Ramos (cell line): ENCODE results near the gene HSF2BP.
"Not testable (repeated sequence)": the region's sequence is repeated elsewhere in the genome, so short reads cannot be mapped to it uniquely, and the experiment has no call there.

Source experiments
- in situ Hi-C: fragments of 300-500 bp; cut with MboI; formaldehyde crosslinking; loops from one replicate; pipeline ENCODE4 v1.14.3; 2022; ENCODE audit warnings: low sequenced_read_pairs; ENCODE audit not compliant: unreplicated experiment

The HSF2BP gene

DNA sequence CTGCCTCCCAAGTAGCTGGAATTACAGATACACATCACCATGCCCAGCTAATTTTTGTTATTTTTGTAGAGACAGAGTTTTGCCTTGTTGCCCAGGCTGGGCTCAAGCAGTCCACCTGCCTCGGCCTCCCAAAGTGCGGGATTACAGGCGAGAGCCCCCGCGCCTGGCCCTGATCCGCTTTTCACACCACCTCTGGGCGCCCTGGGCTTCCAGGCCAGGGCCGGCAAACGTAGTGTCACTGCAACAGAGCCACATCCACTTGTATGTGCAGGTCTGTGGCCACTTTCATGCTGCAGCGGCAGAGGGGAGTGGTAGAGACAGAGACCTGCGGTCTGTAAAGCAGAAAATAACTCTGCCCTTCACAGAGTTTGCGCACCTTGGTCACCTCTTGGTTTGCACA is 29.6 kb upstream of the HSF2BP start:
- in situ Hi-C loops = no loop called here

DNA sequence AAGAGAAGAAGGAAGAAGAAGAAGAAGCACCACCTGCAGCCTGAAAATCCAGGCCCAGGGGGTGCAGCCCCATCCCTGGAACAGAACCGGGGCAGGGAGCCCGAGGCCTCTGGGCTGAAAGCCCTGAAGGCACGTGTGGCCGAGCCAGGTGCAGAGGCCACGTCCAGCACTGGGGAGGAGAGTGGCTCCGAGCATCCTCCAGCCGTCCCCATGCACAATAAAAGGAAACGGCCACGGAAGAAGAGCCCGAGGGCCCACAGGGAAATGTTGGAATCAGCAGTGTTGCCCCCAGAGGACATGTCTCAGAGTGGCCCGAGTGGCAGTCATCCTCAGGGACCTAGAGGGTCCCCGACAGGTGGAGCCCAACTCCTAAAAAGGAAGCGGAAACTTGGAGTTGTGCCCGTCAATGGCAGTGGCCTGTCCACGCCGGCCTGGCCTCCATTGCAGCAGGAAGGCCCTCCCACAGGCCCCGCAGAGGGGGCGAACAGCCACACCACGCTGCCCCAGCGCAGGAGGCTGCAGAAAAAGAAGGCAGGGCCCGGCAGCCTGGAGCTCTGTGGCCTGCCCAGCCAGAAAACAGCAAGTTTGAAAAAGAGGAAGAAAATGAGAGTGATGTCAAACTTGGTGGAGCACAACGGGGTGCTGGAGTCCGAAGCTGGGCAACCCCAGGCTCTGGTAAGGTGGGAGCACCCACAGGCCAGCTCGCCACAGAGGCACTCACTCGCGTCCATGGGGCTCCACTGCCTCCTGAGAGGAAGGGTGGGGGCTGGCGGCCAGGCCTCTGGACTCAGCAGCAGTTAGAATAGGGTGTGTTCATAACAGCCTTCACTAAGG is 28.5 kb upstream of the HSF2BP start:
- in situ Hi-C loops = no loop called here

- in situ Hi-C loops = no loop called here
These were observed 27.7 kb upstream of the HSF2BP start for GRCh38 chr21:43686811-43687565.

- in situ Hi-C loops = no loop called here
These were observed 25.1 kb upstream of the HSF2BP start for GRCh38 chr21:43684424-43684823.

DNA sequence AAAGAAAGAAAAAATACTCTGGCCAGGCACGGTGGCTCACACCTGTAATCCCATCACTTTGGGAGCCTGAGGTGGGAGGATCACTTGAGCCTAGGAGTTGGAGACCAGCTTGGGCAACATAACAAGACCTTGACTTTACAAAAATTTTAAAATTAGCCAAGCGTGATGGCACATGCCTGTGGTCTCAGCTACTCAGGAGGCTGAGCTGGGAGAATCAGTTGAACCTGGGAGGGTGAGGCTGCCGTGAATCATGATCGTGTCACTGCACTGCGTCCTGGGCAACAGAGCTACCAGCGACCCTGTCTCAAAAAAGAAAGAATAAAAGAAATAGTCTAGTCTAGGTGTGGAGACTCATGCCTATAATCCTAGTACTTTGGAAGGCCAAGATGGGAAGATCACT is 22.4 kb upstream of the HSF2BP start:
- in situ Hi-C loops = no loop called here

DNA sequence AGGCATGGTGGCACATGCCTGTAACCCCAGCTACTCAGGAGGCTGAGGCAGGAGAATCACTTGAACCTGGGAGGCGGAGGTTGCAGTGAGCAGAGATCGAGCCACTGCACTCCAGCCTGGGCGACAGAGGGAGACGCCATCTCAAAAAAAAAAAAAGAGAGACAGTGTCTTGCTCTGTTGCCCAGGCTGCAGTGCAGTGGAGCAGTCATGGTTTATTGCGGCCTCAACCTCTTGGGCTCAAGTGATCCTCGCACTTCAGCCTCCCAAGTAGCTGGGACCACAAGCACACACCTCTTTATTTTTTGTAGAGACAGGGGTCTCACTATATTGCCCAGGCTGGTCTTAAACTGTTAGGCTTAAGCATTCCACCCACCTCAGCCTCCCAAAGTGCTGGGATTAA is 21.1 kb upstream of the HSF2BP start:
- in situ Hi-C loops = not testable (repeated sequence)

GRCh38 chr21:43679951-43680350 is 20.7 kb upstream of the HSF2BP start:
- in situ Hi-C loops = no loop called here

DNA sequence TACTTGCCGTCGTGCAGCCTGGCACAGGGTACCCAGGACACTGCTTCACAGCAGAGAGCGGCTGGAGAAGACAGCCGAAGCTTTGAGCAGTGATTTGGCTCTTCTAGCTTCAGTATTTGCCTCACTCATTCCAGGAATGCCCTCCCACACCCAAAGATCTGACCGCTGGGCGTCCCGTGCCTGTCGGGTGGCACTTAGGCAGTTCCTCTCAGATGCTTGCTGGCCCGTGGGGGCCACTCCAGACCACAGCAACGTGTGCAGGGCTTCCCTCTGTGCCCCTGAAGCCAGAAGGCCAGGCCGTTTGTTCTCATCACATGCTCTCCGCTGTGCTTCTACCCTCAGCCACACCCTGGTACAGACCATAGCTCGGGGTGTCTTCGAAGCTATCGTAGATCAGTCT is 17.1 kb upstream of the HSF2BP start:
- in situ Hi-C loops = no loop called here

DNA sequence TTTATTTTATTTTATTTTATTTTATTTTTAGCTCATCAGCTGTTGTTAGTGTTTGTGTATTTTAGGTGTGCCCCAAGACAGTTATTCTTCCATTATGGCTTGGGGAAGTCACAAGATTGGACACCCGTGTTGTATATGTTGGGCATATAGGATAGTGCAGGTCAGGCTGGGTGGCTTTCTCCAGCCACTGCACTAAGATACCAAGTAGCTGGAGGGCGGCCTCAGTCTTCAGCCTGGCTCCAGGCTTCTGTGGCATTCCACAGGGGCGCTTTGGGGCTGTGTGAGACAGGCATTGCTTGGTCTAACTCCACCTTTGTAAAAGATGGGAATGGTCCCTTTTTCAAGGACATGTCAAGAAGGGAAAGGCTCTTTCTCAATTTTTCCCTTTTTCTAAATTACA is 16.6 kb upstream of the HSF2BP start:
- in situ Hi-C loops = no loop called here

GRCh38 chr21:43669828-43670605 is 10.7 kb upstream of the HSF2BP start:
- in situ Hi-C loops = no loop called here

- in situ Hi-C loops = no loop called here
These were observed 8.1 kb upstream of the HSF2BP start for GRCh38 chr21:43667191-43667904.

- in situ Hi-C loops = no loop called here
These were observed 6.6 kb upstream of the HSF2BP start for GRCh38 chr21:43665879-43666278.

DNA sequence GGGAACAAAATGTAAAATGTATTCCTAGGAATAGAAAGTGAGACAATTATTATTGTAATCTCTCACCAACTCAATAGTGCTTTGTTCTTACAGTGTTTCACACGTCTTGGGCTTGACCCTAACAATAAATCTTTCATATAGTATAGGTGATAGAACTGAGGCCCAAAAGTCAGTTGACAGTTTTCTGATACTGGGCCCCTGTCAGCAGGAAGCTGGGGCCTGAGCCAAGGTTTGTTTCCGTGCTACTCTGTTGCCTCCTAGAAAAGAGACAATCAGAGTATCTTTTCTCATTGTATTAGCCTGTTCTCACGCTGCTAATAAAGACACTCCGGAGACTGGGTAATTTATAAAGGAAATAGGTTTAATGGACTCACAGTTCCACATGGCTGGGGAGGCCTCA is 5.1 kb upstream of the HSF2BP start:
- in situ Hi-C loops = loop anchor here (5.0 kb wide), 1 partner anchor 43 kb away; no protein-coding TSS in a partner anchor

- in situ Hi-C loops = loop anchor here (5.0 kb wide), 1 partner anchor 44 kb away; no protein-coding TSS in a partner anchor
These were observed 3.7 kb upstream of the HSF2BP start for GRCh38 chr21:43663033-43663432.

GRCh38 chr21:43662286-43662685 is 3.0 kb upstream of the HSF2BP start:
- in situ Hi-C loops = loop anchor here (5.0 kb wide), 1 partner anchor 45 kb away; no protein-coding TSS in a partner anchor

DNA sequence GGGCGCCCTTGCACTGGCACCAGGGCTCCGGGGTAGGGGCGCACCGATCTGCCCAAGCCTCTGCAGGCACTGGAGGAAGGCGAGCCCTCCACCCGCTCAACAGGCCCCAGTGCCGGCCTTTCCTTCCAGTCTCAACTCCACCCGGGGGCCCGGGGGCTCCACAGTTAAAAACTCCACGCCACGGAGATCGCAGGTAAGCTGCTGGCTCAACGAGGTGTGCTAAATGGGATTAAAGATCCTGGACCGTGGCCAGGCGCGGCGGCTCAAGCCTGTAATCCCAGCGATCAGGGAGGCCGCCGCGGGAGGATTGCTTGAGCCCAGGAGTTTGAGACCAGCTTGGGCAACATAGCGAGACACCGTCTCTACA is 536 bp downstream of the HSF2BP start:
- in situ Hi-C loops = no loop called here

GRCh38 chr21:43658088-43658741 is 1.1 kb downstream of the HSF2BP start:
- in situ Hi-C loops = no loop called here

- in situ Hi-C loops = no loop called here
These were observed 1.8 kb downstream of the HSF2BP start for GRCh38 chr21:43657355-43658087.
